Fibroblast of lung (primary cell): ENCODE measurements around the gene ASTN2. TPM values are rescaled to one million over a fixed set of nuclear protein-coding genes. Genes with fewer than 3 reads are reported as not detected.

Experiments used
- DNase-seq, 2 donors: peaks; one replicate each; pipeline versions ENCODE4 v3.0.0 to v3.0.0-alpha.2; 2010; ENCODE audit warnings: low read depth in 2 of 2
- H2AFZ ChIP-seq: 2 replicates; pipeline ENCODE4 v1.5.1; 2012; ENCODE audit warnings: low read length, control low read depth, inconsistent platforms
- H3K27ac ChIP-seq: 2 replicates; pipeline ENCODE4 v1.5.1; 2011; ENCODE audit warnings: low read length, control low read depth; ENCODE audit not compliant: insufficient read depth
- H3K27me3 ChIP-seq: 2 replicates; pipeline ENCODE4 v1.5.1; 2011; ENCODE audit warnings: mild to moderate bottlenecking, low read length; ENCODE audit not compliant: control insufficient read depth, insufficient read depth
- H3K36me3 ChIP-seq: 2 replicates; pipeline ENCODE4 v1.5.1; 2011; ENCODE audit warnings: low read length; ENCODE audit not compliant: control insufficient read depth, insufficient read depth
- H3K4me1 ChIP-seq: 2 replicates; pipeline ENCODE4 v1.5.1; 2011; ENCODE audit warnings: low read length; ENCODE audit not compliant: control insufficient read depth, insufficient read depth; ENCODE audit errors: extremely low read depth
- H3K4me2 ChIP-seq: 2 replicates; pipeline ENCODE4 v1.5.1; 2011; ENCODE audit warnings: low read length, control low read depth; ENCODE audit not compliant: insufficient read depth; ENCODE audit errors: extremely low read depth
- H3K4me3 ChIP-seq, 4 experiments: fragments of 200-600 bp in 1 of 4; sonication (generic) in 1 of 4; replicated peaks in 1 of 4; 2 replicates each; pipeline ENCODE4 v1.5.1; 2011 to 2016; ENCODE audit warnings: low read length in 4 of 4, low read depth in 3 of 4, mild to moderate bottlenecking in 3 of 4, control low read depth in 2 of 4, inconsistent platforms in 1 of 4, mixed read lengths in 1 of 4; ENCODE audit not compliant: insufficient read depth in 1 of 4; ENCODE audit errors: control extremely low read depth in 1 of 4
- H3K79me2 ChIP-seq: 2 replicates; pipeline ENCODE4 v1.5.1; 2012; ENCODE audit warnings: mild to moderate bottlenecking, low read length, inconsistent platforms; ENCODE audit not compliant: control insufficient read depth, insufficient read depth
- H3K9ac ChIP-seq: 2 replicates; pipeline ENCODE4 v1.5.1; 2011; ENCODE audit warnings: mild to moderate bottlenecking, low read length, control low read depth; ENCODE audit not compliant: insufficient read depth
- H3K9me3 ChIP-seq: 2 replicates; pipeline ENCODE4 v1.5.1; 2012; ENCODE audit warnings: low read depth, low read length; ENCODE audit not compliant: control insufficient read depth, insufficient read depth
- H4K20me1 ChIP-seq: 2 replicates; pipeline ENCODE4 v1.5.1; 2011; ENCODE audit warnings: low read length; ENCODE audit not compliant: control insufficient read depth, insufficient read depth; ENCODE audit errors: extremely low read depth
- EZH2 ChIP-seq: IDR thresholded peaks from 2 replicates; pipeline ENCODE4 v1.5.1; 2012; ENCODE audit warnings: low read length, control low read depth, mild to moderate bottlenecking; ENCODE audit errors: missing control alignments
- polyA plus RNA-seq, 2 donors: library from polyadenylated mRNA; depleted of rRNA in 1 of 2; stranded (reverse) in 1 of 2; unstranded in 1 of 2; fragments of >200 nt; gene quantifications; 2 replicates each; pipeline ENCODE4 v1.2.1, GENCODE V29; 2011 to 2012; ENCODE audit warnings: missing spikeins in 1 of 2
- total RNA-seq: library from RNA; depleted of rRNA; stranded (reverse); fragments of >200 nt; gene quantifications from 2 replicates; pipeline ENCODE4 v1.2.1, GENCODE V29; 2014
- TF ChIP-seq, protein P1 (sequence below), 2 donors: IDR thresholded peaks in 1 of 2; conservative IDR thresholded peaks in 1 of 2; 1 replicate in 1 of 2; 2 replicates in 1 of 2; pipeline ENCODE4 v1.5.1; 2011 to 2012; ENCODE audit warnings: low read length in 2 of 2, control low read depth in 1 of 2, inconsistent platforms in 1 of 2, low read depth in 1 of 2, mild to moderate bottlenecking in 1 of 2

ASTN2 gene
- total and polyA plus RNA-seq, 2 donors (not counting 1 experiment from before 2014, with no cell fraction given) = 2.2 to 19.2 TPM

DNA sequence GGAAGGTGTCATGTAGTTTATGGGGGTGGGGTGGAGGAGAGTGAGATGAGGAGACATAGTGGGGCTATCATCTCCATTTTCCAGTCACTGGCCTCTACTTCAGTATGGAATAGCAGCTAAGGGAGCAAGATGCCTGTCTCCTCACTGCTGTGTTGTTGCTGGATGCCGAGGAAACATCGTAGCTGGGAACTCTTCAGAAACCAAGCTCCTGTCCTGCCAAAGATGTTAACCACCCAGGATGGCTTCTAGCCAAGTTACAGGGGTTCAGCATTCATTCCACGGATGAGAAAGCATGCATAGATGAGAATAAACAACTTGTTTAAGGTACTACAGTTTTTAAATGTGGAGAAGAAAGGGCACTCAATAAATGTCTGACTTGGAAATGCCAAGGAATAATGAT is 226.5 kb downstream of the ASTN2 start:
- Histone ChIP-seq H3K79me2 (no peaks in the 10 kb centered on the region), H3K4me3 (no peak overlapping the region), H3K36me3 (no peaks in the 10 kb centered on the region), H3K4me2 (no peak overlapping the region), H4K20me1 (no peaks in the 10 kb centered on the region), H3K9me3 (no peaks in the 10 kb centered on the region), H3K27ac (no peak overlapping the region), H3K27me3 (no peaks in the 10 kb centered on the region), H2AFZ (no peak overlapping the region), H3K4me1 (no peaks in the 10 kb centered on the region), H3K9ac (no peak overlapping the region)
- TF ChIP-seq, protein P1, sequence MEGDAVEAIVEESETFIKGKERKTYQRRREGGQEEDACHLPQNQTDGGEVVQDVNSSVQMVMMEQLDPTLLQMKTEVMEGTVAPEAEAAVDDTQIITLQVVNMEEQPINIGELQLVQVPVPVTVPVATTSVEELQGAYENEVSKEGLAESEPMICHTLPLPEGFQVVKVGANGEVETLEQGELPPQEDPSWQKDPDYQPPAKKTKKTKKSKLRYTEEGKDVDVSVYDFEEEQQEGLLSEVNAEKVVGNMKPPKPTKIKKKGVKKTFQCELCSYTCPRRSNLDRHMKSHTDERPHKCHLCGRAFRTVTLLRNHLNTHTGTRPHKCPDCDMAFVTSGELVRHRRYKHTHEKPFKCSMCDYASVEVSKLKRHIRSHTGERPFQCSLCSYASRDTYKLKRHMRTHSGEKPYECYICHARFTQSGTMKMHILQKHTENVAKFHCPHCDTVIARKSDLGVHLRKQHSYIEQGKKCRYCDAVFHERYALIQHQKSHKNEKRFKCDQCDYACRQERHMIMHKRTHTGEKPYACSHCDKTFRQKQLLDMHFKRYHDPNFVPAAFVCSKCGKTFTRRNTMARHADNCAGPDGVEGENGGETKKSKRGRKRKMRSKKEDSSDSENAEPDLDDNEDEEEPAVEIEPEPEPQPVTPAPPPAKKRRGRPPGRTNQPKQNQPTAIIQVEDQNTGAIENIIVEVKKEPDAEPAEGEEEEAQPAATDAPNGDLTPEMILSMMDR (conservative IDR thresholded peaks at IDR 0.05 in 1 of 2, IDR thresholded peaks at IDR 0.05 in 1 of 2; ENCODE audit: low read depth in 1 of 2, low read length in 2 of 2) = no peak
- TF ChIP-seq EZH2 = no peak
- no peak for DNase-seq

DNA sequence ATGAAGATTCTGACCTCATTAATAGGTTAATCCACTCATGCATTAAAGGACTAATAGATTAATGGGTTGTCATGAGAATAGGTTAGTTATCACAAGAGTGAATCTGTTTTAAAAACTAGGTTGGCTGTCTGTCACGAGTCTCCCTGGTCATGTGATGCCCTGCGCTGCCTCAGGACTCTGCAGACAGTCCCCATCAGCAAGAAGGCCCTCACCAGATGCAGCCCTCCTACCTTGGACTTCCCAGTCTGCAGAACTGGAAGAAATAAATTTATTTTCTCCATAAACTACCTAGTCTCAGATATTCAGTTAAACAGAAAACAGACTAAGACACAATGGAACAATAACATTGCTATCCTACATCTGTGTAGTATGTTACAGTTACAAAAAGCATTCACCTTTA is 227.4 kb downstream of the ASTN2 start:
- no peak overlapping the region for H3K27ac ChIP-seq
- TF ChIP-seq, protein P1 (conservative IDR thresholded peaks at IDR 0.05 in 1 of 2, IDR thresholded peaks at IDR 0.05 in 1 of 2; ENCODE audit: low read depth in 1 of 2, low read length in 2 of 2) = no peak
- no peak for TF ChIP-seq EZH2

DNA sequence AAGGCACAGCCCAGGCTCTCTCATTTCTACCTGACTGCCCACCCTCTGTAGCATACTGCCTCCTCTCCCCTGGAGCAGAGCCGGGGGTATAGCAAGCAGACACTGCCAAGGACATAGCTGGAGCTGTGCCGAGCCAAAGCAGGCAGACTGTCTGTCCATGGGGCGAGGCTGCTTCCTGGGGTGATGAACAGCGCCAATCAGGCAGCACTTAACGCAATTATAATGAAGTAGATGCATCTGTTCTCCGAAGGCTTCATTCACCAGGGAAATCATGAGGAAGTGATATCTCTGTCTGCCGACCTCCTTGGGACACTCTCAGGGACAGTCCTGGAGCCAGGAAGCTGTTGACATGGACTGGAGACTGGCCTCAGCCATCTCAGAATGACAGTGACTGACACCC is 230.7 kb downstream of the ASTN2 start:
- Histone ChIP-seq H3K4me1 (no peaks in the 10 kb centered on the region), H3K79me2 (no peaks in the 10 kb centered on the region), H2AFZ (no peak overlapping the region), H3K27me3 (no peaks in the 10 kb centered on the region), H3K36me3 (no peaks in the 10 kb centered on the region), H3K4me3 (no peak overlapping the region), H3K4me2 (no peak overlapping the region), H3K9me3 (no peaks in the 10 kb centered on the region), H3K27ac (no peak overlapping the region), H3K9ac (no peak overlapping the region), H4K20me1 (no peaks in the 10 kb centered on the region)
- TF ChIP-seq EZH2 = no peak
- TF ChIP-seq, protein P1 (conservative IDR thresholded peaks at IDR 0.05 in 1 of 2, IDR thresholded peaks at IDR 0.05 in 1 of 2; ENCODE audit: low read depth in 1 of 2, low read length in 2 of 2) = no peak
- no peak for DNase-seq

More for the DNA sequence above, 227.4 kb downstream of the ASTN2 start:
- no peaks in the 10 kb centered on the region for H4K20me1 ChIP-seq
- no peak overlapping the region for H2AFZ ChIP-seq
- no peak for DNase-seq
- H3K79me2 ChIP-seq = no peaks in the 10 kb centered on the region
- H3K36me3 ChIP-seq = no peaks in the 10 kb centered on the region
- no peaks in the 10 kb centered on the region for H3K27me3 ChIP-seq
- no peaks in the 10 kb centered on the region for H3K9me3 ChIP-seq
- H3K4me2 ChIP-seq = no peak overlapping the region
- no peaks in the 10 kb centered on the region for H3K4me1 ChIP-seq
- H3K4me3 ChIP-seq = no peak overlapping the region
- H3K9ac ChIP-seq = no peak overlapping the region
